ENCODE data around the gene HOXB5.

The HOXB5 gene

GRCh38 chr17:48561884-48562810 is 31.4 kb downstream of the HOXB5 start:
- no peak for DNase-seq (ENCODE audit: low read depth in 3 of 3)

DNA sequence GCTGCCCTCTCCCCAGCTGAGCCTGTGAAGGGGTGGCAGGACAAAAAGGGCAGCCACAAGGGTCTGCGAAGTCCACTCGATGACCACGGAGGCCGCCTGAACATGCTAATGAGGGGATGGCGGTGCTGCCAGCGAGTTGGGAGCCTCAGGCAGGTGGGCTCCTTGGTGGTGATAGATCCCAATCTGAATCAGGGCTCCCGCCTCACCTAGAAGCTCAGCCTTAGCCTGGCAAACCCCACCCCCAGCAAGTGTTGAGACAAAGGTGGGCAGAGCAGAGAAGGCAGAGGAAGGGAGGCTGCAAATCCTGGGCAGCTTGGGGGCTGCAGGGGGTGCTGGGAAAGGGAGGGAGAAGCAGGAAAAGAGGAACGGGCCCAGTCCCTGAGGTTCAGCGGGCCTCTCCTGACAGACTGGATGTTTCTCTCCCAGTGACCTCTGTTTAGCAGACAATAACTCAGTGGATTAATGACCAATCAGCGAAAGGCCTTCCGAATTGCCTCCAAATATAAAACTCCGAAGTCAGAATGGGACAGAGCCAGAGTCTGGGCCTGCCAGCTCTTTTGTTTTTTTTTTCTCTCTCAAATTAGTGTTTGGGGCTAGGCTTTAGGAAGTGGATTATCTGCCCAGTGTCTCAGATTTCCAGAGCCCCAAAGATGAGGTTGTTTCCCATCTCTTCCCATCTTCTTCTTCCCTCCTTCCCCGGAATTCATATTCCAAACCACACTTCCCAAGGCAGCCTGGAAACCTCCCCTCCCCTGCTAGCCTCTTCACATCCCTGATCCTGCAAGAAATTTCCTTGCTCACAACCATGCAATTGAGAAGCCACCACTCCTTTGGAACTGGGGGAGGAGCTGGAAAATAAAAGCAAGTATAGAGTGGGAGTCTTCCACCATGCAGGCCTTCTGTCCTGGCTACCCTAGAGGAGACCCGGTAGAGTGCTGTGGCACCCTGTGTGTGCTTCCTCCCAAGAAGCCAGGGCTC is 33.5 kb downstream of the HOXB5 start:
- no peak for DNase-seq (ENCODE audit: low read depth in 3 of 3)

DNA sequence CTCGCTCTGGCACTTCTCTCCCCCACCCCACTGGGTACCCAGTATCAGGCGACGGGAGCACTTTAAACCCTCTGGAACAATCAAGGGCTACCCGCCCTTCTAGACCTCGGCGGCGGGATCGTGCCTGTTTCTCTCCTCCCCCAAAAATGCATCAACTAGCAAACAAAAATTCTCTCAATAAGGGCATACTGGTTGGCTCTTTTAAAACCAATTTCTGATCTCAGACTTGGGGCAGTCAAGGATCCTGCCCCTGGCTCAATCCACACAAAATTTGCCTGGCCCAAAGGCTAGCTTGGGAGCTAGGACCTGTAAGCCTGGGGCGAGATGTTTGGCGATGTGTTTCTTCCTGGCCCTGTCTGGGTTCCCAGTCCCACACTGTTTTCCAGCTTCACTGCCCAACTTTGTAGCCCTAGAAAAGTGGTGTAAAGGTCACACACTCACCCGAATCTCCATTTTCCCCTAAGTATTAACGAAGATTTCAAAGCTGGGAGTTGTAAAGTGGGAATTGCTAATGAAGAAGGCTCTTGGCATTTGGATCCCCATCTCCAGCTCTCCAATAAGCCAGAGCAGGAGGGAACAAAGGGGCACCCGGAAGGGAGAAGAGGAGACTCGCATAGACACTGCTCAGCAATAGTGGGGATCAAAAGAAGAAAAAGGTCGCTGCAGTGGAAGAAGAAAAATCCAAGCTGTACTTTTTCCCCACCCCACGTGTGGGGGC is 34.3 kb downstream of the HOXB5 start:
- DNase-seq (ENCODE audit: low read depth in 3 of 3): no peak

DNA sequence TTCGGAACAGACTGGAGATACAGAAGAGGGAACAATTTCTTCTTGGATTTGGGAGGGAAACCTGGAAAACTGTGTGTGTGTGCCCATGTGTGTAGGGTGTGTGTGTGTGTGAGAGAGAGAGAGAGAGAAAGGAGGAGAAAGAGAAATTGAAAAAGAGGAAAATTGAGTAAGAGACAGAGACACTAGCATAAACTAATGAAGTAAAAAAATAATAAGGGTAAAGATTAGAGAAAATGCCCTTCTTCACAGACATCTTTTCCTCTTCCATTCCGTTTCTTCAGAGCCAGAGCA is 34.8 kb downstream of the HOXB5 start:
- no peak for DNase-seq (ENCODE audit: low read depth in 3 of 3)

DNA sequence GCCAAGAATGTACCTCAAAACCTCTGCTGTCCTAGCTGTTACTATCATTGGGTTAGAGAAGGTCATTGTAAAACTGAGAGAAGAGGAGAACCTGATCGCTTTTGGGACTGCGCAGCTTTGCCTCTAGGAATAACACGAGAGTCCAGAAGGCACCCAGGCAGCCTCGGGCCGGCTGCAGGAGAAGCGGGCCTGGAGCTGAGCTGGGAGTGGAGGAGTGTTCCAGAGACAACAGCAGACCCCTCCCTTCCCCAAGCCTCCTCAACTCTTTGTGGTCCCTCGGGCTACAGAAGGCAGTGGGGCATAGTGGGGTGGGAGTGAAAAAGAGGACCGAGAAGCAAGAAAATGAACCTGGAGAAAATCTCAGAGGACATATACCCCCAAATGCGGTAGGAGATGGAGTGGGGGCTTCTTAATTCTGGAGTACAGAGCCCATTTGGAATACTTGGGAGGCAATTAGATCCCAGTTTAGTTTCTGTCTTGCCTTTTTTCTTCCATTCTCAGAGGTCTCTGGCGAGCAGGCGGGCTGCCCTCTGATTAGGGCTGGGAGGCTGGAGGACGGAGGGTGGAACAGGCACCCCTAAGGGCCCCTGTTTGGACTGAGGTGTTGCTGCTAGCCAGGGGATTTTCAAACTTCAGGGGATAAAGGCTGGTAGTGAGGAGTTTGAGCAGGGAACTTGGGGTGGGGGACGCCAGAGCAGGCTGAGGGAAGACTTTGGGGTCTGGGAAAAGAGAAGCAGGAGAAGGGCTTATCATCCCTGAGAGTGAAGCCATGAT is 35.3 kb downstream of the HOXB5 start:
- no peak for DNase-seq (ENCODE audit: low read depth in 3 of 3)

- no peak for DNase-seq (ENCODE audit: low read depth in 3 of 3)
Measured at GRCh38 chr17:48556576-48557401, 36.8 kb downstream of the HOXB5 start.

DNA sequence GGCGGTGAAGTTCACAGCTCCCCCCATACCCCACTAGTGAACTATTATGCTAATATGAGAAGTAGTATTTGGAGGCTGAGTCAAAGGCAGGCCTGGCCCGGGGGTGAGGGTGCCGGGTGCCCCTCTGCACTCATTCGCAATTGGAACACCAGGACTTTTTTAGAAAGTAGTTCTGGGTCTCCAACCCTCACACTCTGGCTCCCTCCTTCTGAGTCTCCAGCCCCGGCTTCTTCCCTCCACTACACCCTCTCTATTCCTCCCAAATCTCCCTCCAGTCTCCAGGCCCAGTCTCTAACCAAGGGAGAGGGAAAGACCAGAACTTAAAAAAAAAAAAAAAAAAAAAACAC is 37.4 kb downstream of the HOXB5 start:
- no peak for DNase-seq (ENCODE audit: low read depth in 3 of 3)

GRCh38 chr17:48555258-48556228 is 38.0 kb downstream of the HOXB5 start:
- no peak for DNase-seq (ENCODE audit: low read depth in 3 of 3)

GRCh38 chr17:48554412-48555257 is 38.9 kb downstream of the HOXB5 start:
- DNase-seq (ENCODE audit: low read depth in 3 of 3): no peak

GRCh38 chr17:48553826-48554225 is 39.8 kb downstream of the HOXB5 start:
- DNase-seq (ENCODE audit: low read depth in 3 of 3): no peak

GRCh38 chr17:48553190-48553547 is 40.4 kb downstream of the HOXB5 start:
- no peak for DNase-seq (ENCODE audit: low read depth in 3 of 3)

DNA sequence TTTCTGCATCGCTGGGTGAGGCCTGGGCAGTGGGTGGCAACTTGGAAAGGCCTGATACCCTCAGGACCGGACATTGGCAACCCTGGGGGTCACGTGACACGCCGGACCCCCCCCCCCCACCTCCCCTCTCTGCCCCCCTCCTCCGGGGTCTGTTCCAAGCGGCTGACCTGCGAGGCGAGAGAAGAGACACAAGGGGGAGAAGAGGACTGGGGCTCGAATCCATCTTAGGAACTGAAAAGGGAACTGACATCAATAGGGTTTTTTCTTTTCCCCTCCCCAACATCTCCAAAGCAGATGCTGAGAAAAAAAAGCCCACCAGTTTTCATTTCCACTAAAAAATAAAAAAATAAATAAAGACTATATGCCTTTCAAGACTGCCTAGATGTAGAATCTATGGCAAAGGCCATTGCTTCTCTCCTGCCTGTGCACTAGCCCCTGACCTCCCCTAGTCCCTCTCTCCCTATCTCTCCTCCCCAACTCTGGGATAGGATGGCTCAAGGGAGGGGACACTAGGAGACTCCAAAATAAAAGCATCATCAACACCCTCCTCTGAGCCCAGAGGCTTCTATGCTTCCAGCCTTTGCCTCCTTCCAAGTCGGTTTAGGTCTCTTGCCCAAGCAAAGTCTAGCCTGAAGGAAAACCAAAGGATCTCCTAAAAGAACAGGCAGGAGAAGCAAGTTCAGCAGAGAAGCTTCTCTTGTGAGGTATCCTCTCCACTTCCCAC is 41.0 kb downstream of the HOXB5 start:
- DNase-seq (ENCODE audit: low read depth in 3 of 3): no peak

DNA sequence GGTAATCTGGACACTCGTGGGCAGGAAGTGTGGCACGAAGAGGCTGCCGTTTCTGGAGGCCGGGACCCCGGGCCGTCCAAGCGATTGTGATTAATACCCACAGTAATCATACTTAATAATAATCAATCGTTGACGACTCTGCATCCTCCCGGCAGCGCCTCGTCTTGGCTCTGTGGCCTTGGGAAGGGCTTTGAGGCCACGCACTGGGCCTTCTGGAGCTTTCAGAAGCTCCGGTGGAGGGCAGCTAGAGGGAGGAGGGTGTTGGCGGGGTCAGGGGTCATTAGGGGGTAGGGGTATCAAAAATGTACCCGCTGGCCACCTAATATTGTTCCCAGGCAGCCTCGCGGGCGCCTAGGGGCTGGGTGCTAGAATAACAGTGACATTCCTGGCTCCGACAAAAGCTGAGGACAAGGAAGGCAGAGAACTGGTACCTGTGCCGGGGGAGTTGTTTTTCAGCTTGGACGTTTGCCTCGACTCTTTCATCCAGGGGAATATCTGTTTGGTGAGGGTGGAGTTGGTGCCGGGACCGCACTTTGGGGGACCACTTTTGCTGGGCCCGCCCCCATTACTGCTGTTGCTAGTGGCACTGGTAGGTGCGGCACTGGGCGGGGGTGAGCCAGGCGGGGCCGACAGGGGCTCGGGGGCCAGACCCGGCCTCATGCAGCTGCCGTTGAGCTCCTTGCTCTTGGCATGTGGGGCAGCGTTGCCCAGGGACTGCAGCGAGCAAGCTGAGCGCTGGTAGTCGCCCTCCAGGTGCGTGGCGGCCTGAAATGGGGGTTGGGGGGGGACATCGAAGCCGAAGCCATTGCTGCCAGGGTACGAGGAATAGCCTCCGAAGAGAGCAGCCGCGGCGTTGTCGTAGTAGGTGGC is 41.7 kb downstream of the HOXB5 start:
- no peak for DNase-seq (ENCODE audit: low read depth in 3 of 3)

DNA sequence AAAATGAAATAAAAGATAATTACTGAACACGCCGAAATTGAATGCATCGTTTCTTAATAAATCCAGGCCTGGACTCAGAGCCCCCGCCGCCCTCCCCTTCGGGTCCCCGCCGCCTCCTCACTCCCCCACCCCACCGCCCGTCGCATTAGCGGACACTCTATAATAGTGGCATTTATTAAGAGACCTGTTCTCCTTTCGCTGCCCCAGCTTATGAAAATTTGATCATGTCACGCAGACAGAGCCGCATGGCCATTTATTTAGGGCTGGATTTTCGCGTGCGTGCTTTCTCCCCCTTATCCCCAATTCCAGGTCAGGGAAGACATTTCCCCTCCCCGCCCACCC is 42.4 kb downstream of the HOXB5 start:
- DNase-seq (ENCODE audit: low read depth in 3 of 3): no peak

DNA sequence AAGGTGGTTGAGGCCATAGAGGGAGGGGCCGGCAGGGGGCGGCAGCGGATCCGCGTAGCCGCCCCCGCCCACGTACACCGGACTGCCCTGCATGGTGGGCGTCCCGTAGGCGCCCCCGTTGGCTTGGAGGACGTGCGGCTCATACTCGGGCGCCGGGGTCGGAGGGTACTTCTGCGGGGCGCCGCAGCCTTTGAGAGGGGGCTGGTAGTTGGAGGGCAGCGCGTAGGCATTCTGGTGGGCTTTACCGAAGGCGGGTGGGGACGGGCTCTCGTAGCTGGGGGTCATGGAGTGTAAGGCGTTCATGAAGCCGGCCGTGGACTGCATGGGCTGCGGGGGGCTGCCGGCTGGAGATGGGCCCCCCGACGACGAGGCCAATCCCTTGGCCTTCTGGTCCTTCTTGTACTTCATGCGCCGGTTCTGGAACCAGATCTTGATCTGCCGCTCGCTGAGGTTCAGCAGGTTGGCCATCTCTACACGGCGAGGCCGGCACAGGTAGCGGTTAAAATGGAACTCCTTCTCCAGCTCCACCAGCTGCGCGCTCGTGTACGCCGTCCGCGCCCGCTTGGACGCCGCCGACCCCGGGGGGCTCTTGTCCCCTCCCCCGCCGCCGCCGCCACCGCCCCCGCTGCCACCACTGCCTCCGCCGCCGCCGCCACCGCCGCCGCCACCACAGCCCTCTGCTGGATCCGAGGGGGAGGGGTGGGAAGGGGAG is 42.9 kb downstream of the HOXB5 start:
- DNase-seq (ENCODE audit: low read depth in 3 of 3): no peak

DNA sequence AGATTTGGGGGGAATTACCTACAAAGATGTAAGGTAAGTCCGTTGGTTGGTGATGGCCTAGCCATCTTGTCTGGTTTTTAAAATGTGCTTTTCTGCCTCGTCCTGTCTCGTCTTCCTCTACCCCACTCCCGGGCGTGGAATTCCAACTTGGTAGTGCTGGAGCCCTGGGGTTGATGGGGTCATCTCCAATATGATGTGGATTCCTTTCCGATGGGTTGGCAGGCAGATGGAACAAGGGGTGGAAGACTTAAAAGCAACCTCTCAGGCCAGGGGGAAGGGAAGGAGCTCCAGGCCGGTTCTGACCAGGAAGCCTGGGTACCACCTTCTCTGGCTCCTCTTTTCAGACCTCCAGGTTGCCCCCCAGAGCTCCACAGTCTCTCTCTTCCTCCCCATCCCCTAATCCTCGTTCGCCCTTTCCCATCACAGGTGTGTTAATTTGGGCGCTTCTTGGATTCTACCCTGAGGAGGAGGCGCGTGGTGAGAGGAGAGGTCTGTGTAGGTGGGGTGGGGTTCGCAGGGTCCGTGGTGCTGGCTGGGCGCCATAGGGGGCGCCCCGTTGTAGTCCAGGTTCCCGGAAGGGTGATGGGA is 43.6 kb downstream of the HOXB5 start:
- no peak for DNase-seq (ENCODE audit: low read depth in 3 of 3)

All from stimulated activated CD4-positive, alpha-beta T cell treated with anti-CD3 and anti-CD28 coated beads, TNF-alpha, amount 100 ng/mL, for 4 hours (primary cell).